GM19238 (cell line): ENCODE data around the gene HOXA9.

Experiments
- DNase-seq: peaks from one replicate; pipeline ENCODE4 v3.0.0; 2011; ENCODE audit warnings: low spot score; ENCODE audit not compliant: insufficient read length

The HOXA9 gene

DNA sequence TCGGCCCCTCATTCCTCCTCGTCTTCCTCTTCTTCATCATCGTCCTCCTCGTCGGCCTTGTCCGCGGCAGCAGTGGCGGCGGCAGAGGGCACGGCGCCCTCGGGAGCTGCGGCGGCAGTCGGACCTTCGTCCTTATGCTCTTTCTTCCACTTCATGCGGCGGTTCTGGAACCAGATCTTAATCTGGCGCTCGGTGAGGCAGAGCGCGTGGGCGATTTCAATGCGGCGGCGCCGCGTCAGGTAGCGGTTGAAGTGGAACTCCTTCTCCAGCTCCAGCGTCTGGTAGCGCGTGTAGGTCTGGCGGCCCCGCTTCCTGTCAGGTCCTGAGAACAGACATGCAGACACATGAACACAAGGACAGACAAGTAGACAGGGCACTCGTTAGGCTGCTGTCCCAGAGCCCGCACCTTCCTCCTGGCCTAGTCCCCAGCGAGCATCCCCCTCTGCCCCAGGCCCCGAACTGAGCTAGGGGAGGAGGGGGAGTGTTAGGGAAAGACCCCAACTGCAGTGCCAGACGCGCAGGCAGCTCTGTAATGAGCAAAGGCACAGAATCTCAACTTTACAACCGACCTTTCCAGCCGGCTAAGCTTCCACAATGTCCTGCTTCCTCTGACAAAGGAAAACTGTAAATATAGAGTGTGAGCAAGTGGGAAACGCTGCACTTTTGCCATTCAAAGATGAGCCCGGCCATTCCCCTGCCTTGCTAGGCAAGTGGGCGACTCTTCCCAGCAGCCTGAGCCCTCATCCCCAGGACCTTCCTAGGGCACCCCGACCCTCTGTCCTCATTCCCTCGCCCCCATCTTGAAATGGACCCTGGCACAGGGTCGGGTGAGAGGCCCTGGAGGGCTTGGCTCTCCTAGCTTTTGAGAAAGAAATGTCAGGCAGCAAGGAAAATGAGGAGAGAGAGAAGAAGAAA lies 10.2 kb downstream of the HOXA9 start:
- no peak for DNase-seq

DNA sequence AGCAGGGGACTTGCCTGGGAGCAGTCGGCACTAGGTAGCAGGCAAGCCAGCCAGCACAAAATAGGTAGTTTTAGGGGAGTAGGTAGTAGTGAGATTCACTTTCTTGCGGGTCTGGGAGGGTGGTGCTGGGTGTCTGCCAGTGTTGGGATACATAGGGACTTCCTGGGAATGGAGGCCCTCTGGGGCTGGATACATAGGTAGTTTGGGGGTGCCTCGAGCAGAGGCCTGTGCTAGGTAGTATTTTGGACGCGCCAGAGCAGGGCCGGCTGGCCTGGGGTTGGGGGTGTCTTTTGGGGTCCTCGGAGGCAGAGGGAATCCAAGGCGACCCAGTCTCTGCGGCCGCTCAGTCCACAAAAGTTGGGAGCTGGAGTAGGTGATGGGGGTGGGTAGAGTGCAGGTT lies 11.0 kb downstream of the HOXA9 start:
- no peak for DNase-seq

DNA sequence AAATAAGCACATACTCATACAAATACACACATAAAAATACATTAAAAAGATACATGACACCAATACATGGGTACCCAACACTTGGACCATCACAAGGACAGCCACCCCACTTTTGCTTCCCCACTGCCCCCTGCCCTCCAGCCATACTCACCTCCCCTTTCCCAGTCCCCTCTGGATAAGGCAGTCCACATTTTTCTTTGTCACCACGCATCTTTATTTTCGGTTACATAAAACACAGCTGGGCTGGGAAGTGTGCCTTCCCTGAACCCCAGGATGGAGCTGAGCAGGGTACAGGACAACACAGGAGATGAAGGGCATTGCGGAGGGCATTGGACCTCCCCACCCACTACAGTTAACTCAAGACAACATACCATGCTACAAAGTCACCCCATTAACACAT lies 11.8 kb downstream of the HOXA9 start:
- no peak for DNase-seq

DNA sequence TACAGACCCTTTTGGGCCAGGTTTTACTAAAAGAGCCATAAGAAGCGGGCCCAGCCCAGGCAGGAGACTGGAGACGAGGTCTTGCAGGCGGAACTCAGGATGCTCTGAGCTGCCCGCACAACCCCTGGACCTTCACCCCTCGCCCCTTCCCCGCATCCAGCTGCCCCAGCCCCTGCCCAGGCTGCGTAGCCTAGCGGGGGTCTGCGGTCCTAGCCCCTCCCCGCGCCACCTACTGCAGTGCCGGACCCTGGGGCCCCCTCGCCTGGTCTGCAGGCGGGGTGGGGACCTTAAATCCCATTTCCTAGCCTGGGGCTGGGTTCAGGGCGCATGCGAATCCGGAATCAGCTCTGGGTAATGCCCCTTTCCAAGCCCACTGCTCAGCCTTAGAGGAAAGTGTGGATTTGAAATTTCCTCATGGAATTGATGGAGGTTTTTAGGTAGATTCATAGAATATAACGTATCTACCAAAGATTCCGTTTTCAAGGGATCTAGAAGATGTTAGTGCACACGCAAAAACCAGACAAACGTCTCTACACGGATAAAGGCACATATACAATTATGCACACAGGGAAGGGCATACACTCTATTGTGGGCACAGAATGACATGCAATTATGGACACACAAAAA lies 12.4 kb downstream of the HOXA9 start:
- DNase-seq: no peak

DNA sequence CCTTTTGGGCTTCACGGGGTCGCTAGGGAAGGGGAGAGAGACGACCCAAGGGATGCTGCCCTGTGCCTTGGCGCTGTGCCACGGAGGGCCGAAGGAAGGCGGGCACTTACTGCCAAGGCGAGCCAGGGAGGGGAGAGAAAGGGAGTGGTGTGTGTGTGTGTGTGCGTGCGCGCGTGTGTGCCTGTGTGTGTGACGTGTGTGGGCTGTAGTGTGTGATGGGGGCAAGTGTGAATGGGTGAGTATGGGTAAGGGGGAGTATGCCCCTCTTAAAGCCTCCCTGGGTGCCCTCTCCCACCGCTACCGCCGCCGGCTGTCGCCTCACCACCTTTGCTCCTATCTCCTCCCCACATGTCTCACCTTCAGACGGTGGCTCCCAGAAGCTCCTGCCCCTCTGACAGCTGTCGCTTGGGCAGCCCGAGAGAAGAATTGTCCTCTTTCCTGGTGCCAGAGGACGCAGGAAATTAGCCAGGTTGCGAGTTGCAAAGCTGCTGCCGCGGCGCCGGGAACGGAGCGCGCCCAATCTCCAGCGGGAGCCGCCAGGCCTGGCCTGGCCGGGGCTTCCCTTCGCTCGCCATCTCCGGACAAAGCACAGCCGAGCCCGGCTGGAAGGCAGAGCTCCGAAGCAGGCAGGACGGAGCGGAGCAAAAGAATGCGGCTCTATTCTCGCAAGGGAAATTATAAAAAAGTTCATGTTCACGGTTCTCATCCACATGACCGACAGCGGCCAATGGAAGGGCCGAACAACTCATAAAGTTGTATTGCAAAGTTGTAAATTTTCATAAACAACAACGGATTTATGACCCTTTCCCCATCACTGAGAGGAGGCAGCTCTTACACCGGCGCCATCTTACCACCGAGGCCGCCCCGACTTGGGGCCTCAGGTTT lies 13.2 kb downstream of the HOXA9 start, which contains the start of gene HOXA3:
HOXA3 (minus strand) TSS at position 653 of the 885 bp plus-strand sequence. CDS start 41,943 bp downstream, outside the sequence.
- DNase-seq: no peak

DNA sequence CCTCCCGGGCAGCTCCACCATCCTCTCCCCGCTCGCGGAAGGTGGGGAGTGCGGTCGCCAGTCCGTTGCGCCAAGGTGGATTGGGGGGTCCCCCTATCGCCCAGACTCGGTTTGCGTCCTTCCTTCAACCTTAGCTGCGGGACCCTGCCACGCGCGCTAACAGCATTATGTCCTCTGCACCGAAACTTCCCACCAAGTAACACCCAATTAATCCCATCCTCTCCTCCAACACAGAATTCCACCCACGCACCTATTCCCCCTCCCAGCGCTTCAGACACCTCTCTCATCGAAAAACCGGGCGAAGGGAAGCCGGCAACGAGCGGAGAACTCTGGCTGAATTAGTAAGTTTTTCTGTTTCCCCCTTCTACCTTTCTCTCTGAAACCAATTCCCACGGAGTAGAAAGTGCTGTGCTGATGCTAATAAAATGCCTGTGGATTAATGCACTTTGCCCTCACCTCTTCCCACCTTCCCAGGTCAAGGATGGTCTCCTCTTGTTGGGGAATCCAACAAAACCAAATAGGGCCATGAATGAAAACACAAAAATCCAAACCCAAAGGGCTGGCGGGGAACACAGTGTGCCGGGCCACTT lies 13.9 kb downstream of the HOXA9 start:
- DNase-seq: no peak

DNA sequence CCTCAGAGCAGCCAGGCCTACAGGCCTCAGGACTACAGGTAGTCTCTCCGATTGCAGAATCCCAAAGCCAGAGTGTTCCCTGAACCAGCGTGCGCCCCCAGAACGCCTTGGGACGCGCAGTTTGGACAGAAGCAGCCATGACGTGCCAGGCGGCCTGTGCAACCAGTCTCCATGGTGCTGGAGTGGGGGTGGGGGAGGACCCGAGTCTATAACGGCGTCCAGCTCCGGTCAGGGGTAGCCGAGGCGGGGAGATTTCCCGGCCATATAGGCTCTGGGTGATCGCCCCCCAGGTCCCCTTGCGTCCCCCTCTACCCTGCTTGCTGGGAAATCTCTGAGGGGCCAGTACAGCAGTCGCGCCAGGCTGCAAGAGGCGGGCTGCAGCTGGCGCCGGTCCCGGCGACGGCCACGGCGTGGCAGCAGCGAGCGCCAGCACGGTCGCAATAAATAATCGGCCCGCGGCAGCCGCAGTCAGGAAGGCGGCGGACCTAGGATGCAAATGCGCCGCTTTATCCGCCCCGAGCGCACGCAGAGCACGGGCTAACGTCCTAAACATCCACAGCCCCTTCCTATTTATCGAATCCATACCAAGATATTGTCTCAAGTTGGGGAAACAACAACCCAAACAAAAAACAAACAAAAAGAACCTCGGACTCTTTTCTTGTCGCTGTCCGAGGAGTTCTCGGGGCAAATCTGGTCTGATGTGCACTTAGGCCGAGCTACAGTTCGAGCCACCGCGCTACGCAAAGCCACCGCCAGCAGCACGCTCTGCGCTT lies 14.6 kb downstream of the HOXA9 start:
- peak; percentile 84 for DNase-seq

DNA sequence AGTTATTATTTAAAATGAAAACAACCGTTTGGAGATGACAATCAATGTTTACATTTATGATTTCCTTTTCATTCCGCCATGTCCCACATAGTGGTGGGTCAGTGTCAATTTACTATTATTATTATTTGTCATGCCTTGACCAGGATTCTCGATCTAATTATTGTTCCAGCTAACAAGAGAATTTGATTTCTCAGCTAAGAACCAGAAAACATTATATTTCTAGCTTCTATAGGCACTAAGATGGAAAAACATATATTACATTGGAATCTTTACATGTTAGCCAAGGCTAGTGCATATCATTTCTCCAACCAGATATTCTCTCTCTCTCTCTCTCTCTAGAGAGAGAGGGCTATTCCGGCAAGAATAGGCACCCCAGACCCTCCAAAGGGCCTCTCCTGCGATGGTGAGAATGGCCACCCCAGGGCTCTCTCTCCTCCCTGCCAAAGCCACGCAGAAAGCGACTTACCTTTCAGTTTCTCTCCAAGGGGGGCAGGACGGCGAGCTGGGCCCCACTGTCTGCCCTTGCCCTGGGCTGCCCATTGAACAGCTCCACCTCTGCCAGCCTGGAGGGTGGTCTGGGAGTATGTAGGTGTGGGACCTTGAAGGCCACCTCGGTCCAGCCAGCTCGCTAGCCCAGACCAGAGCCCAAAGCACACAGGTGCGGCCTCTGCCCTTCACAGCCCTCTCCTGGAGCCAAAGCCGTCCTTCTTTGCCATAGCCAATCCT lies 15.3 kb downstream of the HOXA9 start:
- no peak for DNase-seq

DNA sequence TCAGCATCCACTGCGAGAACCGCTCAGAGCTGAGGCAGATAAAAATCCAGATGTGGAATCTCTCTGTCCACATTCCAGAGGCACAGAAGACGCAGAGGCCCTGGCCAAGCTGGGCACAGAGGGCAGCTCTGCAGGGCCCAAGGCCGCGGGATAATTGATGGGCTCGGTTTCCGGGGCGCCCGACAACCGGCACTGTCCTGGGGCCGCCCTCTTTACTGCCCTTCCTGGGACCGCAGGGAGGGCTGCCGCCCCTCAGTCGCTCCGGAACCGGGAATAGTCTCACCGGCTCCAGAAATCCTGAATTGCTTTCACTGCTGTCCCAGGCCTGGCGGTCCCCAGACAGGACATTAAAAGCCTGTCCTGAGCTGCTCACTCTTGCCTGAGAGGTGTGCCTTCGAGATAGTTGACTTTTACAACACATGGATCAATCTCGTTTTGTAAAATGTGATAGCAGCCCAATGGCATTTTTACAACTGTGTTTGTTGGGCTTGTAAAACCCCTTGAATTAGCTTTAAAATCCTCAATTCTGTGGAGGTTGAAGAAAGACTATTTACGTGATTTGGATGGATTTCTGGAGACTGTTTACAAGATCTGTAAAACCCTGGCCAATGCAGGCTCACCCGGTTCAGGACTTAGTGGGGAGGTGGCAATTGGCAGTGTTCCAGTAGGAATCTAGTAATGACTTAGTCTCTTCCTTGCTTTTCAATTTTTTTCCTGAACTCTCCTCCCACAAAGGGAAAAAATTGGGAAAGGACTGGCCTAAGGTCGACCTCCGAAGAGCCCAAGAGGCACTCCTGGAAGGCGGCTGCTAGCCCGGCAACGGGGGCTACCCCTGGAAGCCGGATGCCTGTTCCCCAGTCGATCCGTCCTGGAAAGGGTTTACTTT lies 16.3 kb downstream of the HOXA9 start:
- no peak for DNase-seq

DNA sequence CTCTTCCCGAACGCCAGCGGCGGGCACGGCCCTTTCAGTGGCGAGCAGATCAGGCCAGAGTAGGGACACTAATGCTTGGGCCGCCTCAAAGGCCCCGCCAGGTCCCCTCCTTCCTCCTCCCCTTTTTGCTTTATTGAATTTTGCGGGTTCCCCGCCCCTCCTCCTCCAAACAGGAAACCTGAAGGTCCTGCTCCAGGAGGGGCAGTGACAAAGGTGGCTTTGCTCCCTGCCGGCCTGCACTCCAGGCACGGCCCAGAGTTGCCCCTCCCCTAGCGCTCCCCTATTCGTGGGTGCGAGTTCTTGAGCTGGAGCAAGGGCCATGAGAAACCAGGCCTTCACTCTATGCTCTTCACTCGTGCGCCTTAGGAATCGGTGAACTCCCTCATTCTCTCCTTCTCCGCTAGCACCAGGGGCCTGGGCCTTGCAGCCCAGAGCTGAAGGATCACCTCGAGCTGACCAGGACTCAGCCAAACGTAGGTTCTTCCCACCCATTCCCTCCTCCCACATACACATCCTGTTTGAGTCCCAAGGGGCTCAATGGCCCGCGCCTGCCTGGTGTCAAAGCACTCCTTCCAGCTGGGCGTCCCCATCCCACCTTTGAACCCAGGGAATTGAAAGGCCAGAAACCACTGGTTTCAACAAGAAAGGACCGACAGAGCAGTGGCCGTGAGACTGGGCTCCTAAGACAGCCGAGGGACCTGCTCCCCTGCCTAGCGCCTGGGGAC lies 17.1 kb downstream of the HOXA9 start:
- no peak for DNase-seq

DNA sequence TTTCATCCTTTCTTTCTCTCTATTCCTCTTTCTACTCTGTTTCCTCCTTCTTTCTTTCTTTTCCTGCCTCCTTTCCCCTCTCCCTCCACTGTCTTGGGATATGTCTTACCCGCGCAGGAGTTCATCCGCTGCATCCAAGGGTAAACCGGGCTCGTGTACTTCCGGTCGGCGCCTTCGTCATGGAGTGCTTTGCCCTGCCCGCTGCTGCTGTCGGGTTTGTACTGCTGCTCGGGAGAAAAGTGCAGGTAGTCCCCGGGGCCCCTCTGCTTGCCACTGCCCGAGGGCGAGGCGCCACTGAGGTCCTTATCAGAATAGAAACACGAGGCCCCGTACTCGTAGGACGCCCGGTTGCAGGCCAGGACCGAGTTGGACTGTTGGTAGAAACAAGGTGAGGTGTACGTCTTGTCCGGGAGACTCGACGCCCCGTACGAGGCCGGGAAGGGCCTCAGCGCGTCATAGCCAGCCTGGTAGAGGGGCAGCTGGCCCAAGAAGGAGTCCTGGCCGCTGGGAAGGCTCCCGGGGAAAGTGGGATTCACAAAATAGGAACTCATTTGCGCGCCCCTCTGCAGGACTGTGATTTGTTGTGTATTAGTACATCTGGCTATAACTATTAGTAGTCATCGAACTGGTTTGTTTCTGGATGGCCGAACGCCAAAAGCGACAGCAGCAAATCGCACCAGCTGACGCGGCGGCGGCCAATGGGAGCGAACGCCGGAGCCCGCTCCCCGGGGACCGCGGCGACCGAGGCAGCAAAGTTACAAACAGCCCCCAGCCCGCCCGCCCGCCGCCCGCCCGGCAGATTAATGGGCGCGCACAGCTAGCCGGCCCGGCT lies 17.9 kb downstream of the HOXA9 start, which contains the start of gene HOXA6:
HOXA6 (minus strand) TSS at position 576 of the 832 bp plus-strand sequence; CDS start at position 551, 25 bp downstream.
- no peak for DNase-seq

DNA sequence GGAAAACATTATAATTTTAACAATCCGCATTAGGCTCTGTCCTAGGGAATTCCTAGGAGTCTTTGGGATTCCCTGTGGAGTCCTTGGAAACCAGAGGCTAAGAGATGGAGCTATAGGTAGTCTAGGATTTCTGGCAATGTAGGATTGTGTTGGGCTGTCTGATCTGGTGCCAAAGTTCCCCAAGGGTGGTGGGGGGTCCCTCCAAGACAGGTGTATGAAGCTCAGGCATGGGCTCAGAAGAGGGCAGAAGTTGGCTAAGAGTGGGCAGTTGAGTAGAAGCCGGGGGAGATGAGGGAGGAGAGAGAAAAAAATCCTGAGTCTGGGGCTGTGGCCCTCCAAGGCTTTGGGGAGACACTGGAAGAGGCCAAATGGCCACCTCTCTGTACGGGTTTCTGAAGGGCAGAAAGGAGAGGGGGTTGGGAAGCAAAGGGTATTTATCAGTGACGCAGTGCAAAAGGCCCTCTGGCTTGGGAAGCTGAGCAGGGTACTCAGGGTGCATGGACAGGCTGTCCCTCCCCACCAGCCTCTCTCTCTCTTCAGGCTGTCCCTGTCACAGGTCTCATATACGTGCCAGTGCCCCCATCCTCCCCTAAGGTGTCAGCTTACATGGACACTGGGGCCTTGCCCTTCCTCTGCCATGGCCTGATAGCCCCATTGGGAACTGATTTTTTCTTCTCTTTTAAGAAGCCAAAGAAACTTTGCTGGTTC lies 18.7 kb downstream of the HOXA9 start:
- no peak for DNase-seq

DNA sequence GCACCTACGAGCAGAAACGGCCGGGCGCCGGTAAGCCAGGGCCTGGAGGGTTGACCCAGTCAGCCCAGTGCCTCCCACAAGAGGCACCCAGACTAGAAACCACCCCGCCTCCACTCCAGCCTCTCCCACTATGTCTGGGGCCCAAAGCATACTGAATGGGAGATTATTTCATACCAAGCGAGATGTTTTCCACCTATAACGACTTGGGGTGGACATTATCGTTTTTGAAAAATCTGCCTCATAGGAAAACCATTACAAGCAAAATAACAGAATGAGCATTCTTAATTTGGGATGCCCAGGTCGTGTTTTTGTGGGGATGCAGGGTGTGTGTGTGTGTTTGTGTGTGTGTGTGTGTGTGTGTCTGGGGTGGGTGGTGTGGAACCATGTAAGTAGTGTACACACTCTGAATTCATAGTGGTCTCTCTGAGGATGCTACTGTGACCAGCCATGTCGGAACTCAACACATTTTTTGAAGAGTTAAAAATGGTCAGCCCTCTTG lies 19.4 kb downstream of the HOXA9 start:
- no peak for DNase-seq

DNA sequence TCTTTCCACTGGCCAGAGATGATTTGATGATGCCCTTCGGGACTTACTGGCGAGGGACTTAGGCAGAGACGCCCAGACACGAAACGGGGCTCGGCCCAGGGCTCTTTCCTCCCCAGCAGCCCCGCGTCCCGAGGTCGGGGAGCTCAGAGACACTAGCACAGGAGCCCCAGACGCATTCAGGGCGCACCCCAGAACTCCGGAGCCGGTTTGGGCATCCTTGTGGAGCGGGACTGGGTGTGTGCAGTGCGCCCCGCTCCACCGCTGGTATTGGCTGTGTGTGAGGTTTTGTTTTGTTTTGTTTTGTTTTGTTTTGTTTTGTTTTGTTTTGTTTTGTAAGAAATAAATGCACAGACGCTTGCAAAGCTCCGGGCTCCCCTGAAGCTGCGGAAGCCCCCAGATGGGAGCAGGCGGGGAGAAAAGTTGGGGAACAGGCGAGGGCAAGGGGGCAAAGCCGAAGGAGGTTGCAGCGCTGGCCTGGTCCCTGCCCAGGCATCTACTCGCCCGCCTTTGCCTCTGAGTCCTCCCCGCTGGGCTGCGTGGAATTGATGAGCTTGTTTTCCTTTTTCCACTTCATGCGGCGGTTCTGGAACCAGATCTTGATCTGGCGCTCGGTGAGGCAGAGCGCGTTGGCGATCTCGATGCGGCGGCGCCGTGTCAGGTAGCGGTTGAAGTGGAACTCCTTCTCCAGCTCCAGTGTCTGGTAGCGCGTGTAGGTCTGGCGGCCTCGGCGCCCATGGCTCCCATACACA lies 20.0 kb downstream of the HOXA9 start:
- DNase-seq: no peak

DNA sequence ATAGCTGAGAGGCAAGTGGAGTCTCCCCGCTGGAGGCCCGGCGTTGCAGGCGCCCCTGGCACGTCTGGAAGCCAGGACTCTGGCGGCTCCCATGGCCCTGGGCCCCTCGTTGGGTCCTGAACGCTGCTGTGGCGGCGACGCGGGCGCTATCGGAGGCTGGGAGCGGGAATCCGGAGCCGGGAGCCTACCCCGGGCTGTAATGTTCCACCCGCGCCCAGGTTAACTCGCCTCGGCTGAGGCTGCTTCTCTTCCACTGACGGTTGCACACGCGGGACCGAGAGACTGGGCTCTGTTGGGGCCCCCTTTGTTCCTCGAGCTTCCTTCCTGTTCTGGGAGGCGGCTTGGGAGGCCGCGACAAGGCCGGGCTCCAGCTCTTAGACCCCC lies 20.6 kb downstream of the HOXA9 start:
- no peak for DNase-seq
